Renal cortical epithelial cell (primary cell): ENCODE data around the gene GFI1B. TPM values are rescaled to one million over a fixed set of nuclear protein-coding genes. Genes with fewer than 3 reads are reported as not detected.
"Not testable (repeated sequence)": the region's sequence is repeated elsewhere in the genome, so short reads cannot be mapped to it uniquely, and the experiment has no call there.

Source experiments
- DNase-seq: peaks from one replicate; pipeline ENCODE4 v3.0.0-alpha.2; 2011; ENCODE audit warnings: low read depth
- total RNA-seq: library from RNA; depleted of rRNA; stranded (reverse); fragments of >200 nt; gene quantifications from 2 replicates; pipeline ENCODE4 v1.2.3, GENCODE V29; 2014

GFI1B gene
- total RNA-seq, 1 donor from 2014 or later: not detected

GRCh38 chr9:132991351-132992300 is 13.1 kb downstream of the GFI1B start:
- no peak for DNase-seq

DNA sequence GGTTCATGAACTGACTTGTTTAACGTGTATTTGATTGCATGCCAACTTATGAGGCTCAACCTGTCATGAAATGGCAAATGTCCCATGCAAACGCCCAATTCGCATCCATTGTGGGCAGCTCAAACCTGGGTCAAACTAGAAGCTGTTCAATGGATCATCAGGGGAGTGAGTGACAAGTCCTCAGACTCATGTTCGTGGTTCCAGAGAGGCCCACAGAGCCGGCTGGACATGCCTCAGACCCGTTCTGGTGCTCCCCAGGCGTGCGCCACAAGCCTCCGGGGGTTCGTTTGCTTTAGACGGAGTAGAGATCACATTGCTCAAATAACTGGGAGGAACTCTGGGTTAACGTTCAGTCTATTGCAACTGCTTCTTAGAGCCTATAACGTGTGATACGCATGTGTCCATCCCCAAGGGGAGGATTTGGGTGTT is 15.0 kb downstream of the GFI1B start:
- no peak for DNase-seq

GRCh38 chr9:132994410-132995120 is 16.1 kb downstream of the GFI1B start:
- DNase-seq: peak; percentile 62

DNA sequence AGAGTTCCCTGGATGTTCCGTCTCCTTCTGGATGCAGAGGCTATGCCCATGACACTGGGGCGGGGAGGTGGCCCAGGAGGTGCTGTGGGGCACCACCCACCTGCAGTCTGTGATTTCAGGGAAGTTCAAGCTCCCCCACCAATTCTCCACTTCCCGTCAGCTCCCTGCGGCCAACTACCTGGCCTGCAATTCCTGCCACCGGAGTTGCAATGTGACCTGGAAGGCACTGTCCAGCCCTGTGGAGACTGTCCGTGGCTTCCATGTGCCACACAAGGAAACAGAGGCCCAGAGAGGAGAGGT is 16.6 kb downstream of the GFI1B start:
- DNase-seq: no peak

DNA sequence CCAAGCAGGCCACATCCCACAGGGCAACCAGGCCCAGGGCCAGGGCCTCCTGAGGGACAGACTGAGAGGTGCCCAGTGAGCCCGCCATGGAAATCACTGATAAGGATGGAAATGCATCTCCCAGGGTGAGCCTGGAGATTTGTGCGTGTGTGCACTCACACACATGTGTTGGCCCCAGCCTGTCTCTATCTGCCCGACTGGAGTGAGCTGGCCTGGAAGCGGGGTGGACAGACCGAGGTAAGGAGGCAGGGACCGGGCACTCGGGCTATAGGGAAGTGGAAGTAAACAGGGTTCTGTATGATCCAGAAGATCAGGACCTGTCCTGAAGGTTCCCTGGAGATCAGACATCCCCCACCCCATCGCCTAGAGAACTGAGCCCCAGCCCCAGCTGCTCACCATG is 17.4 kb downstream of the GFI1B start:
- no peak for DNase-seq

DNA sequence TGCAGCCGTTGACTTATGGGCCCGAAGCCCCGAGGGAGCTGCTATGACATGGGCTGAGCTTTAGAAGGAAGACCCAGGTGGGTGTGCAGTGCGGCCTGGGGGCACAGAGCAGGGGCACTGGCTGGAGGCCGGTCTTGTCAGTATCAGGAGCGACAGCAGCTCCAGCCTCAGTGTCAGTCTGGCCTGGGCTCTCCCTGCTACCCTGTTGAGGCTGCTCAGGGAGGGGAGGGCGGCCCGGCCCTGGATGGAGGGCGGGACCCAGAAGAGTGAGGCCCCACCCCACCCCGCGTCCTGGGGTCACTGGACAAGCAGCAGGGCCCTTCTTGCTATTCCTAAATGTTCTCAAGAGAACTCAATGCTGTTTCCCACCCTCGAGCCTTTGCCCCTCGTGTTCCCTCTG is 18.0 kb downstream of the GFI1B start:
- no peak for DNase-seq

GRCh38 chr9:132997591-132997990 is 19.1 kb downstream of the GFI1B start:
- peak; percentile 66 for DNase-seq

GRCh38 chr9:132998221-132998620 is 19.7 kb downstream of the GFI1B start:
- DNase-seq: not testable (repeated sequence)

DNA sequence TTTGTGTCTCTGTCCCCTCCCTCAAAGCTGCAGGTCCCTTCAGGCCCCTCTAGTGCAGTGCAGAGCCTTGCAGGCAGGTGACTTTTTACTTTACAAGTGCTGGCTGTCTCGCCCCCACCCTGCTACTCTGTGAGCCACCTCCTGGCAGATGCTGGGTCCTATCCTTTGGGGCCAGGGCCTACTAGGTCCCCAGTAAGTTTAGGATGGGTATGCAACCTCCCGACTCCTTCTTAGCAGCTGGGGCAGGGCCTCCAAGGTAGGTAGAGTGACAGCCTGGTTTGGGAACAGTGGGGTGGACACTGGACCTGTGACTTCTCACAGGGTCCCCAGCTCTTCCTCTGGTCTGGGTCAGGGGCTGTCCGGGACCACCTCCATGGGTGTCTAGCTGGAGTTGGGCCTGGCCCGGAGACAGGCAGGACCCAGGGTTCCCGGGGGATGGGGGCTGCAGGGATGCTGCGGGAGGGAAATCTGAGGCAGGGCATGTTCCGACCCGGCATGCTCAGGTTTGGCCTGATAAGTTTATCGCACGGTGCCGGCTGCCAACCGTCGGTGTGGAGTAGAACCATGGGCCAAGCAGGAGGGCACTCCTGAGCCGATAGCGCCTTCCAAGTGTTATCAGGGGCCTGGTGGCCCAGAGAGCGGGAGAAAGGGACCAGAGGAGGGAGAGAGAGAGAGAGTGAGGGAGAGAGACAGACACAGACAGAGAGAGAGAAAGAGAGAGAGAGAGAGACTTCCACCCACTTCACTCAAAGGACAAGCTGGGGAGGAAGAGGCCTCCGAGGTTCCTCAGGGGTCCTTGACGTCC is 20.5 kb downstream of the GFI1B start:
- no peak for DNase-seq

DNA sequence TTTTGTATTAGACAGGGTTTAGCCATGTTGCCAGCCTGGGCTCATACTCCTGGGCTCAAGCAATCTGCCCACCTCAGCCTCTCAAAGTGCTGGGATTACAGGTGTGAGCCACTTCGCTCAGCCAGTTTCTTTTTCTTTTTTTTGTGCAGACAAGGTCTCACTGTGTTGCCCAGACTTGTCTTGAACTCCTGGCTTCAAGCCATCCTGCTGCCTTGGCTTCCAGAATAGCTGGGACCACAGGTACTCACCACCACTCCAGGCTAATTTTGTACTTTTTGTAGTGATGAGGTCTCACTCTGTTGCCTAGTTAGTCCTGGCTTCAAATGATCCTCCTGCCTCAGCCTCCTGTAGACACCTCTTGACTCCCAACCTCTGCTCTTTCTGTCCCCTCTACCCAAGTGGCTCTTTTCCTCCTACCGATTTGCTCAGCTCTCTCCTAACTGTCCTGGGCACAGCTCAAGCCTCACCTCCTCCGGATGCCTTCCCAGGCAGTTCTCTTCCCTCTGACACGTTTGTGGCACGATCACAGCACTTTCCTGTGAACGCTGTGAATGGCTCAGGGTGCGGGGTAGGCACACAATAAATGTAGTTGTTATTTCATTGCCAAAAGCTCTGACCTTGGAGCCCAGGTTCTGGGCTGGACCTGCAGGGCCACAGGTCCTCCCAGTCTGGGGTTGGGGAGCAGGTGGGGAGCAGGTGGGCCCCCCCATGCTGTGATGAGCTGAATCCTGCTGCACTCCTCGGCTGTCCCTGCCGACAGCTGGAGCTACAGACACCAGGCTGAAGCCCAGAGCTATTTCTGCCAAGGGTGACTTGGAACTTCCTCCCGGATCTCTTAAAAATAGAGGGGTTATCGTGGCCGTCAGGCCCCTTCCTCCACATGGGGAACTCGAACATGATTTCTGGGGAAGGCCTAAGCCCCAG is 23.9 kb downstream of the GFI1B start:
- no peak for DNase-seq

DNA sequence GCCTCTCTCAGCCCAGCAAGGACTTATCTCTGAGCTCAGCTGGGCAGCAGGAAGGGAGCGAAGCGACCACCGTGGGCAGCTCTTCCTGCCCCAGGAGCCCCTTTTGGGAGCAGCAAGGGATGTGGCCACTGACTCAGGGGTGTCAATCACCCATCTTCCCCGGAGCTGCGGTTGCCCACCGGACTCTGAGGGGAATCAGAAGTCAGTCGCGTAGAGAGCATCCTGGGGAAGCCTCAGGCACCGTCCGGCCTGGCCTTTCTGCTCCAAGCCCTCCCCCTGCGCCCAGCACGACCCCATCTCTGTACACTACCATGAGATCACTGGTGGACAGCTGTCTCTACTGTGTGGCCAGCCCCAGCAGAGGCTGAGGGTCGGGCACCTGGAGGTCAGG is 24.6 kb downstream of the GFI1B start:
- DNase-seq: no peak

DNA sequence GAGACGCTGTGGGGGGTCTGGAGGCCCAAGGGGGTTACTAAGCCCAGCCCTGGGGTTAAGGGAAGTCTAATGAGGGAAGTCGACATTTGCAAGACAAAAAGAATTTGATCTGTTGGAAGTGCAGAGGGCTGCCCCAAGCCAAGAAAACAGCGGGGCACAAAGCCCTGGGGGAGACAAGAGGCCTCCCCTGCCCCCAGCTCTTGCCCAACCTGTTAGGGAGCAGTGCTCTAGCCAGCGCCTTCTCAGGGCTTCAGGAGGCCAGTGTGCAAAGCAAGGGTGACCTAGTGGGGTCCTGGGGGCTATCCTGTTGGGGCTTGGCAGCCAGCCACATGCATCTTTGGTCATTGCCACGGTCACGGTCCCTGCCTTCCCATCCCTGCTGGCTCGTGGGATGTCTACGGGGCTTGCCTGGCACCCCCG is 25.2 kb downstream of the GFI1B start:
- DNase-seq: no peak

DNA sequence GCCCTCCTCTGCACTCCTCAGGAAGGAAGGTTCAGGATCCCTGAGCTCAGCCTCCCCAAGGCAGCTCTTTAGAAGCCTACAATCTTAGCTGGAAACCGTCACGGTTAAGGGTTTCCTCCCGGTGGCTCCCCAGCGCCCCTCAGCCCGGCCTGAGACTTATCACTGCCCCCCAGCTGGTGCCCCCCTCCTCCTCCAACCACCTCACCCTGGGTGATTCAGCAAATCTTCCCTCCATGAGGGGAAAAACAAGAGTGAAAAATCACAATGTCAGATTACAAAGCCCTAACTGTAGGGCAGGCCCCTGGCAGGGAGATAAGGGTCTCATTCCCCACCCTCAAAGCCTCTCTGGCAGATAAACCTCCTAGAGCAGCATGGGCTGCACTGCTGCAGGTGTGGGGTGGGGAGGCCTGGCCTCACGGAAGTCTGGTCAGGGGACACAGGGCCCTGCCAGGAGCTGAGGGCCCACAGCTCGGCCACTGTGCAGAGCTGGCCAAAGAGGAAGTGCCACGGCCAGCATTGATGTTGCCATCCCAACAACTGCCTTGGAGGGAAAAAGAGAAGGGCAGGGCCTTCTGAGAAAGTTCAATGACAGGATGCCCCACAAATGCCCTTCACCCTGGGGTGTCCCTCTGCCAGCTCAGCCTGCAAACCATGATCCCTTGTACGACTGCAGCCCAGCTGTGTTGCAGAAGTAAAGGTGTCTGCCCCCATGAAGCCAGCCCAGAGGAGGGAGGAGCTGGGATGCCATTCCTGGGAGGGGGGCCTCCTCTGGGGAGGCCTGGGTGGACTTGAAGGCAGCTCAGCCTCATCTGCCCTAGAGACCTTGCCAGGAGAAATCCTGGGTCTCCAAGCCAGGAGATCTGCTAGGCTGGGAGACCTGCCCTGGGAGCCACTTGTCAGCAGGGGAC is 25.9 kb downstream of the GFI1B start:
- DNase-seq: no peak

GRCh38 chr9:133004999-133005760 is 26.7 kb downstream of the GFI1B start:
- DNase-seq: no peak

DNA sequence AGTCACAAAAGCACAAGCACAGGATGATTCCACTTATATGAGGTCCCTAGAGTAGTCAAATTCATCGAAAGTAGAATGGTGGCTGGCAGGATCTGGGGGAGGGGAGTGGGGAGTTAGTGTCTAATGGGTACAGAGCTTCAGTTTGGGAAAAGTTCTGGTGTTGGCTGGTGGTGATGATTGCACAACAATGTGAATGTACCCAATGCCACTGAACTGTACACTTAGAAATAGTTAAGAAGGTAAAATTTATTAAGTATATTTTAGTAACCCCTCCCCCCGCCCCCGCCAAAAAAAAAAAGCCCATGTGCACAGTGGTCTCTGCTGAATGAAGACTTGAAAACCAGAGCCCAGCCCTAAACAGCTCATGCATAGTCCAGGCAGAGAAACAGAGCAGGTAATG is 27.5 kb downstream of the GFI1B start:
- DNase-seq: no peak

GRCh38 chr9:133006731-133007352 is 28.3 kb downstream of the GFI1B start:
- no peak for DNase-seq

GRCh38 chr9:133008406-133008805 is 29.9 kb downstream of the GFI1B start:
- DNase-seq: no peak

- no peak for DNase-seq
Measured at GRCh38 chr9:133008824-133009223, 30.3 kb downstream of the GFI1B start.
